B cell (primary cell): ENCODE data around the gene ITPR2. TPM values are rescaled to one million over a fixed set of nuclear protein-coding genes. Genes with fewer than 3 reads are reported as not detected.

Experiments
- ATAC-seq: fragments of 200-7000 bp; cut with Tn5 transposase; one replicate; pipeline ENCODE4 v1.10.0; 2021; ENCODE audit warnings: low read depth, mild to moderate bottlenecking, moderate number of reproducible peaks, moderate library complexity
- CTCF ChIA-PET: fragments of 350-600 bp; sonication (Branson Sonifier 250); formaldehyde crosslinking; loops from one replicate; lab custom pipeline; 2021; ENCODE audit warnings: antibody characterized with exemption, inconsistent platforms; lab: Charles Lee
- POLR2A ChIA-PET: fragments of 350-600 bp; sonication (Branson Sonifier 250); formaldehyde crosslinking; loops from one replicate; lab custom pipeline; 2021; ENCODE audit warnings: antibody characterized with exemption; lab: Charles Lee
- DNase-seq: peaks from one replicate; pipeline ENCODE4 v3.0.0; 2013
- H2AFZ ChIP-seq: 2 replicates; pipeline ENCODE4 v1.6.1; 2012; ENCODE audit warnings: mild to moderate bottlenecking, low read depth, low read length; ENCODE audit not compliant: insufficient read depth, poor library complexity, severe bottlenecking
- H3K27ac ChIP-seq, 2 donors: 1 replicate in 1 of 2; 2 replicates in 1 of 2; pipeline ENCODE4 v1.5.1; 2012 to 2013; ENCODE audit warnings: low read length in 2 of 2, mild to moderate bottlenecking in 2 of 2, moderate library complexity in 1 of 2
- H3K27me3 ChIP-seq, 4 experiments: fragments of 200-600 bp in 1 of 4; sonication (generic) in 1 of 4; replicated peaks in 1 of 4; 1 replicate in 2 of 4; 2 replicates in 2 of 4; pipeline versions ENCODE4 v1.6.1 to v1.7.0; 2013 to 2016; ENCODE audit warnings: low read length in 3 of 4, mild to moderate bottlenecking in 2 of 4, mixed read lengths in 1 of 4, moderate library complexity in 1 of 4; ENCODE audit not compliant: insufficient read depth in 4 of 4, control insufficient read depth in 3 of 4; ENCODE audit errors: control extremely low read depth in 1 of 4
- H3K36me3 ChIP-seq, 2 experiments: replicated peaks in 1 of 2; 1 replicate in 1 of 2; 2 replicates in 1 of 2; pipeline versions ENCODE4 v1.6.1 to v1.7.1; 2013; ENCODE audit warnings: low read length in 1 of 2; ENCODE audit not compliant: insufficient read depth in 2 of 2, control insufficient read depth in 1 of 2; ENCODE audit errors: control extremely low read depth in 1 of 2, extremely low read depth in 1 of 2
- H3K4me1 ChIP-seq, 2 donors: fragments of 200-600 bp in 1 of 2; sonication (generic) in 1 of 2; 1 replicate in 1 of 2; 2 replicates in 1 of 2; pipeline versions ENCODE4 v1.5.1 to v1.6.1; 2013 to 2017; ENCODE audit warnings: low read length in 2 of 2; ENCODE audit not compliant: control insufficient read depth in 2 of 2, insufficient read depth in 2 of 2
- H3K4me2 ChIP-seq: replicated peaks from 2 replicates; pipeline ENCODE3; 2012; ENCODE audit warnings: mild to moderate bottlenecking, low read depth, low read length; ENCODE audit not compliant: poor library complexity, severe bottlenecking
- H3K4me3 ChIP-seq, 5 experiments: fragments of 200-600 bp in 1 of 5; sonication (generic) in 1 of 5; 1 replicate in 3 of 5; 2 replicates in 2 of 5; pipeline versions ENCODE4 v1.5.1 to v1.7.0; 2011 to 2016; ENCODE audit warnings: low read length in 4 of 5, mild to moderate bottlenecking in 4 of 5, low read depth in 2 of 5, control low read depth in 1 of 5, moderate library complexity in 1 of 5; ENCODE audit not compliant: insufficient read depth in 1 of 5; ENCODE audit errors: control extremely low read depth in 1 of 5, extremely low read depth in 1 of 5
- H3K79me2 ChIP-seq: fragments of 200-600 bp; sonication (generic); one replicate; pipeline ENCODE4 v1.6.0; 2016; ENCODE audit warnings: low read length; ENCODE audit not compliant: control insufficient read depth, insufficient read depth
- H3K9ac ChIP-seq: fragments of 200-600 bp; sonication (generic); 2 replicates; pipeline ENCODE4 v1.6.1; 2017; ENCODE audit warnings: mild to moderate bottlenecking, low read length, moderate library complexity
- H3K9me3 ChIP-seq, 3 donors: one replicate each; pipeline versions ENCODE4 v1.6.1 to v1.7.1; 2013; ENCODE audit warnings: low read length in 2 of 3; ENCODE audit not compliant: control insufficient read depth in 2 of 3, insufficient read depth in 1 of 3; ENCODE audit errors: control extremely low read depth in 1 of 3
- H4K20me1 ChIP-seq: 2 replicates; pipeline ENCODE4 v1.6.0; 2012; ENCODE audit warnings: mild to moderate bottlenecking, low read length; ENCODE audit not compliant: insufficient read depth, control insufficient read depth, poor library complexity, severe bottlenecking
- H3K27ac Mint-ChIP-seq: one replicate; pipeline ENCODE4 v1.8.0; 2021; ENCODE audit warnings: mixed read lengths
- H3K27me3 Mint-ChIP-seq: one replicate; pipeline ENCODE4 v1.8.0; 2021; ENCODE audit warnings: mixed read lengths
- H3K4me1 Mint-ChIP-seq: one replicate; pipeline ENCODE4 v1.8.0; 2021; ENCODE audit warnings: mixed read lengths
- H3K4me3 Mint-ChIP-seq: one replicate; pipeline ENCODE4 v1.8.0; 2021; ENCODE audit warnings: mixed read lengths
- H3K9me3 Mint-ChIP-seq: one replicate; pipeline ENCODE4 v1.8.0; 2022; ENCODE audit warnings: mixed read lengths; ENCODE audit not compliant: insufficient read depth
- EZH2 ChIP-seq: IDR thresholded peaks from 2 replicates; pipeline ENCODE4 v1.6.1; 2012; ENCODE audit warnings: borderline replicate concordance, low read depth, mild to moderate bottlenecking, moderate library complexity, low read length; ENCODE audit not compliant: insufficient read depth, poor library complexity, severe bottlenecking
- WGBS: methylation state at CpG from one replicate; pipeline ENCODE4 v1.1.5; 2013; ENCODE audit warnings: missing lambda C conversion rate; ENCODE audit not compliant: insufficient coverage; 5-methylcytosine and 5-hydroxymethylcytosine counted together
- intact Hi-C: fragments of 100-400 bp; cut with micrococcal nuclease; formaldehyde crosslinking; loops from one replicate; pipeline ENCODE4 v1.10.0; 2022
- polyA plus RNA-seq: library from polyadenylated mRNA; depleted of rRNA; stranded (reverse); fragments of >200 nt; gene quantifications from 2 replicates; pipeline ENCODE4 v1.2.3, GENCODE V29; 2012
- total RNA-seq, 2 donors: library from RNA; stranded (reverse); fragments of 120-200 nt in 1 of 2; gene quantifications; 1 replicate in 1 of 2; 2 replicates in 1 of 2; pipeline versions ENCODE4 v1.2.3 to v1.2.4, GENCODE V29; 2013 to 2022
- TF ChIP-seq, protein P1 (sequence below): fragments of 200-600 bp; IDR thresholded peaks from one replicate; pipeline ENCODE4 v1.8.0; 2022; ENCODE audit warnings: antibody characterized with exemption, mild to moderate bottlenecking

Gene ITPR2
- total and polyA plus RNA-seq, 2 donors (not counting 1 experiment from before 2014, with no cell fraction given), result 4.3 to 113 TPM

DNA sequence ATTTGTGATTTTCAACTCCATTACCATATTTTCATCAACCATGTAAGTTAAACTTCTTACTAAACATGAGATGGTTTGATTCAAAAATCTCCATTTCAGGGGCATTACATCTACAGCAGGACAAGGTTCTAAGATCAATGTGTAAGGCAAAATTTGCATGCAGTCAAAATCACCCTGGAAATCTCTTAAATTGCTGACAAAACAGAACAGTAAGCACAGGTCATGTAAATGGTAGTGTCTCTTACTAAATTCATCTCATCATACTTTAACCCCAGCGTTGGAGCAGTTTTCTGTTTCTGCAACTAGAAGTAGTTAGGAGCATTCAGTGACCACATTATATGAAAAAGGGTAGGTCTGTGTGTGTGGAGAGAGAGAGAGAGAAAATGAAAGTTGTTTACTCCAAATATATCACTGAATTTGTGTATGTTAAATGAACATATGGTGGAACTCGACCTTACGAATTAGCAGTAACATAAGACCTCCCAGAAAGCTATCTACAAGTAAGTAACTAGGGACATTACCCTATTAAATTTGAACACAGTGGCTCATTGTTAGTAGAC is 410.1 kb downstream of the ITPR2 start:
- H3K4me1 Mint-ChIP-seq, result peaks cover 11% of the 10 kb centered on the region
- no peak overlapping the region for H2AFZ ChIP-seq
- H3K4me1 ChIP-seq, result peaks cover 3 to 5% of the 10 kb centered on the region in 2 donors
- no peak overlapping the region for H3K9ac ChIP-seq
- H3K27ac ChIP-seq, result no peak overlapping the region
- TF ChIP-seq, protein P1, sequence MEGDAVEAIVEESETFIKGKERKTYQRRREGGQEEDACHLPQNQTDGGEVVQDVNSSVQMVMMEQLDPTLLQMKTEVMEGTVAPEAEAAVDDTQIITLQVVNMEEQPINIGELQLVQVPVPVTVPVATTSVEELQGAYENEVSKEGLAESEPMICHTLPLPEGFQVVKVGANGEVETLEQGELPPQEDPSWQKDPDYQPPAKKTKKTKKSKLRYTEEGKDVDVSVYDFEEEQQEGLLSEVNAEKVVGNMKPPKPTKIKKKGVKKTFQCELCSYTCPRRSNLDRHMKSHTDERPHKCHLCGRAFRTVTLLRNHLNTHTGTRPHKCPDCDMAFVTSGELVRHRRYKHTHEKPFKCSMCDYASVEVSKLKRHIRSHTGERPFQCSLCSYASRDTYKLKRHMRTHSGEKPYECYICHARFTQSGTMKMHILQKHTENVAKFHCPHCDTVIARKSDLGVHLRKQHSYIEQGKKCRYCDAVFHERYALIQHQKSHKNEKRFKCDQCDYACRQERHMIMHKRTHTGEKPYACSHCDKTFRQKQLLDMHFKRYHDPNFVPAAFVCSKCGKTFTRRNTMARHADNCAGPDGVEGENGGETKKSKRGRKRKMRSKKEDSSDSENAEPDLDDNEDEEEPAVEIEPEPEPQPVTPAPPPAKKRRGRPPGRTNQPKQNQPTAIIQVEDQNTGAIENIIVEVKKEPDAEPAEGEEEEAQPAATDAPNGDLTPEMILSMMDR, result no peak
- no peak for TF ChIP-seq EZH2
- WGBS, result no CpG with 5 or more reads among the region's 3 CpGs
- H3K36me3 ChIP-seq, result peaks cover 1 to 5% of the 10 kb centered on the region in 2 experiments
- no peaks in the 10 kb centered on the region for H3K9me3 Mint-ChIP-seq
- intact Hi-C loops, result no loop called here
- DNase-seq (no peak), ATAC-seq (no peak)
- H3K4me2 ChIP-seq, result peak overlapping the region; percentile 6
- no peaks in the 10 kb centered on the region for H3K27me3 Mint-ChIP-seq
- H3K79me2 ChIP-seq, result no peaks in the 10 kb centered on the region
- H3K4me3 ChIP-seq, result no peak overlapping the region
- no peaks in the 10 kb centered on the region for H3K27me3 ChIP-seq
- peak overlapping the region; percentile 0 for H3K4me3 Mint-ChIP-seq
- ChIA-PET POLR2A (no interaction called here), CTCF (no interaction called here)
- H3K27ac Mint-ChIP-seq, result no peak overlapping the region
- H4K20me1 ChIP-seq, result no peaks in the 10 kb centered on the region
- H3K9me3 ChIP-seq, result peaks cover 0 to 1% (median 0%) of the 10 kb centered on the region in 3 donors

DNA sequence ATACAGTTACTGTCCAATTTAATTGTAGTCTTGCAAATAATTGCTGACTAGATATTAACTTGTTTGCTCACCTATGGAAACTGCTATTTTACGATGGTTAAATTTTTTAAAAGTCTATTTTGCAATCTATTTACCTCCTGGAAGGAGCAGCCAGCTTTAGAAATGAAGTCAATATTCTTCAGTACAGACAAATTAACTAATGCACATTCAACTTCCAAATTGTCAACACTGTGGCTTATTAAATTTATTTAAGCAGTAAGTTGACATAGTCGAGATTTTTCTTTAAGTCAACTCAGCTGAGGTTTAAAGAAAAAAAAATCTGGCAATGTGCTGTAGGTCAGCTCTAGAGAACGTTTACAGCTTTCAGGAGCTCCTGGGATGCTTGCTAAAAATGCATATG is 416.4 kb downstream of the ITPR2 start:
- Histone ChIP-seq H2AFZ (no peak overlapping the region), H3K4me3 (no peak overlapping the region), H3K36me3 (peaks cover 0 to 19% of the 10 kb centered on the region in 2 experiments), H4K20me1 (no peaks in the 10 kb centered on the region), H3K4me1 (no peaks in the 10 kb centered on the region), H3K27ac (no peak overlapping the region), H3K9me3 (peaks cover 0 to 2% (median 1%) of the 10 kb centered on the region in 3 donors), H3K9ac (no peak overlapping the region), H3K4me2 (no peak overlapping the region), H3K27me3 (no peaks in the 10 kb centered on the region), H3K79me2 (no peaks in the 10 kb centered on the region)
- Mint-ChIP-seq H3K4me1 (no peaks in the 10 kb centered on the region), H3K4me3 (no peak overlapping the region), H3K27me3 (no peaks in the 10 kb centered on the region), H3K27ac (no peak overlapping the region), H3K9me3 (no peaks in the 10 kb centered on the region)
- ChIA-PET CTCF (no interaction called here), POLR2A (no interaction called here)
- TF ChIP-seq EZH2, result no peak
- TF ChIP-seq, protein P1, result no peak
- no peak for ATAC-seq
- no peak for DNase-seq
- WGBS, result 100% methylated on average over 2 of the region's 3 CpGs
- intact Hi-C loops, result no loop called here
